Measurements from ENCODE around the gene KLHL12.
"Not testable (repeated sequence)": the region's sequence is repeated elsewhere in the genome, so short reads cannot be mapped to it uniquely, and the experiment has no call there.

Gene KLHL12

GRCh38 chr1:202957733-202958543, 30.9 kb upstream of the KLHL12 start, which contains the start of gene ADIPOR1:
ADIPOR1 (minus strand) TSS chr1:202958312; CDS start chr1:202951070, 7,242 bp downstream.
- H3K9me3 Mint-ChIP-seq (ENCODE audit: low read depth) = no peaks in the 10 kb centered on the region
- H3K27ac Mint-ChIP-seq = peak within 1 kb of the TSS; percentile 90
- peaks cover 2% of the 10 kb centered on the region for H3K36me3 Mint-ChIP-seq
- peaks cover 43% of the 10 kb centered on the region for H3K4me1 Mint-ChIP-seq (ENCODE audit: low read depth)
- H3K27me3 Mint-ChIP-seq = no peaks in the 10 kb centered on the region
- peak within 1 kb of the TSS; percentile 96 for H3K4me3 Mint-ChIP-seq

GRCh38 chr1:202956969-202957368, 29.9 kb upstream of the KLHL12 start:
- Mint-ChIP-seq H3K4me3 (peak overlapping the region; percentile 91), H3K4me1 (ENCODE audit: low read depth) (peaks cover 50% of the 10 kb centered on the region), H3K9me3 (ENCODE audit: low read depth) (no peaks in the 10 kb centered on the region), H3K27me3 (no peaks in the 10 kb centered on the region), H3K36me3 (peaks cover 2% of the 10 kb centered on the region), H3K27ac (peak overlapping the region; percentile 81)

GRCh38 chr1:202954057-202954745, 27.2 kb upstream of the KLHL12 start:
- peak overlapping the region; percentile 3 for H3K4me3 Mint-ChIP-seq
- no peak overlapping the region for H3K27ac Mint-ChIP-seq
- peaks cover 59% of the 10 kb centered on the region for H3K4me1 Mint-ChIP-seq (ENCODE audit: low read depth)
- H3K27me3 Mint-ChIP-seq = no peaks in the 10 kb centered on the region
- H3K9me3 Mint-ChIP-seq (ENCODE audit: low read depth) = no peaks in the 10 kb centered on the region
- H3K36me3 Mint-ChIP-seq = no peaks in the 10 kb centered on the region

GRCh38 chr1:202953392-202953791, 26.4 kb upstream of the KLHL12 start:
- Mint-ChIP-seq H3K27me3 (no peaks in the 10 kb centered on the region), H3K4me3 (no peak overlapping the region), H3K27ac (no peak overlapping the region), H3K9me3 (ENCODE audit: low read depth) (no peaks in the 10 kb centered on the region), H3K4me1 (ENCODE audit: low read depth) (peaks cover 52% of the 10 kb centered on the region), H3K36me3 (no peaks in the 10 kb centered on the region)

GRCh38 chr1:202952818-202953217, 25.8 kb upstream of the KLHL12 start:
- Mint-ChIP-seq H3K27ac (peak overlapping the region; percentile 58), H3K4me3 (peak overlapping the region; percentile 14), H3K4me1 (ENCODE audit: low read depth) (peaks cover 51% of the 10 kb centered on the region), H3K9me3 (ENCODE audit: low read depth) (no peaks in the 10 kb centered on the region), H3K27me3 (no peaks in the 10 kb centered on the region), H3K36me3 (no peaks in the 10 kb centered on the region)

GRCh38 chr1:202952099-202952498, 25.1 kb upstream of the KLHL12 start:
- H3K36me3 Mint-ChIP-seq = no peaks in the 10 kb centered on the region
- no peaks in the 10 kb centered on the region for H3K9me3 Mint-ChIP-seq (ENCODE audit: low read depth)
- H3K4me3 Mint-ChIP-seq = no peak overlapping the region
- H3K27me3 Mint-ChIP-seq = no peaks in the 10 kb centered on the region
- peaks cover 47% of the 10 kb centered on the region for H3K4me1 Mint-ChIP-seq (ENCODE audit: low read depth)
- H3K27ac Mint-ChIP-seq = no peak overlapping the region

- peak overlapping the region; percentile 16 for H3K27ac Mint-ChIP-seq
These were observed 24.4 kb upstream of the KLHL12 start for GRCh38 chr1:202951437-202951836.

GRCh38 chr1:202945483-202945882, 18.4 kb upstream of the KLHL12 start:
- peaks cover 5% of the 10 kb centered on the region for H3K36me3 Mint-ChIP-seq
- no peak overlapping the region for H3K27ac Mint-ChIP-seq
- H3K4me1 Mint-ChIP-seq (ENCODE audit: low read depth) = no peaks in the 10 kb centered on the region
- no peak overlapping the region for H3K4me3 Mint-ChIP-seq
- no peaks in the 10 kb centered on the region for H3K27me3 Mint-ChIP-seq
- no peaks in the 10 kb centered on the region for H3K9me3 Mint-ChIP-seq (ENCODE audit: low read depth)

More at GRCh38 chr1:202951437-202951836, 24.4 kb upstream of the KLHL12 start:
- Mint-ChIP-seq H3K4me1 (ENCODE audit: low read depth) (peaks cover 40% of the 10 kb centered on the region), H3K9me3 (ENCODE audit: low read depth) (no peaks in the 10 kb centered on the region), H3K36me3 (peaks cover under 1% of the 10 kb centered on the region), H3K4me3 (no peak overlapping the region), H3K27me3 (no peaks in the 10 kb centered on the region)

- Mint-ChIP-seq H3K36me3 (peaks cover 5% of the 10 kb centered on the region), H3K4me3 (no peak overlapping the region), H3K27ac (no peak overlapping the region), H3K9me3 (ENCODE audit: low read depth) (no peaks in the 10 kb centered on the region), H3K4me1 (ENCODE audit: low read depth) (no peaks in the 10 kb centered on the region), H3K27me3 (no peaks in the 10 kb centered on the region)
These were observed 17.4 kb upstream of the KLHL12 start for GRCh38 chr1:202944438-202944921.

- Mint-ChIP-seq H3K36me3 (peaks cover 5% of the 10 kb centered on the region), H3K27ac (no peak overlapping the region), H3K4me1 (ENCODE audit: low read depth) (no peaks in the 10 kb centered on the region), H3K9me3 (ENCODE audit: low read depth) (no peaks in the 10 kb centered on the region), H3K27me3 (no peaks in the 10 kb centered on the region), H3K4me3 (no peak overlapping the region)
These were observed 15.4 kb upstream of the KLHL12 start for GRCh38 chr1:202942426-202942825.

GRCh38 chr1:202941372-202941771, 14.3 kb upstream of the KLHL12 start:
- H3K4me3 Mint-ChIP-seq = no peak overlapping the region
- peaks cover 4% of the 10 kb centered on the region for H3K36me3 Mint-ChIP-seq
- no peaks in the 10 kb centered on the region for H3K27me3 Mint-ChIP-seq
- no peak overlapping the region for H3K27ac Mint-ChIP-seq
- H3K4me1 Mint-ChIP-seq (ENCODE audit: low read depth) = no peaks in the 10 kb centered on the region
- no peaks in the 10 kb centered on the region for H3K9me3 Mint-ChIP-seq (ENCODE audit: low read depth)

GRCh38 chr1:202940561-202940960, 13.5 kb upstream of the KLHL12 start:
- Mint-ChIP-seq H3K4me1 (ENCODE audit: low read depth) (no peaks in the 10 kb centered on the region), H3K27ac (no peak overlapping the region), H3K27me3 (no peaks in the 10 kb centered on the region), H3K9me3 (ENCODE audit: low read depth) (no peaks in the 10 kb centered on the region), H3K36me3 (peaks cover 2% of the 10 kb centered on the region), H3K4me3 (no peak overlapping the region)

- Mint-ChIP-seq H3K9me3 (ENCODE audit: low read depth) (no peaks in the 10 kb centered on the region), H3K36me3 (peaks cover 2% of the 10 kb centered on the region), H3K4me1 (ENCODE audit: low read depth) (peaks cover 5% of the 10 kb centered on the region)
These were observed 11.4 kb upstream of the KLHL12 start for GRCh38 chr1:202938287-202938925.

GRCh38 chr1:202936409-202936808, 9.4 kb upstream of the KLHL12 start:
- H3K27me3 Mint-ChIP-seq; H3K27ac Mint-ChIP-seq; H3K4me3 Mint-ChIP-seq; H3K9me3 Mint-ChIP-seq (ENCODE audit: low read depth); H3K4me1 Mint-ChIP-seq (ENCODE audit: low read depth); H3K36me3 Mint-ChIP-seq: not testable (repeated sequence)

More at GRCh38 chr1:202938287-202938925, 11.4 kb upstream of the KLHL12 start:
- Mint-ChIP-seq H3K4me3 (no peak overlapping the region), H3K27me3 (peaks cover 1% of the 10 kb centered on the region), H3K27ac (no peak overlapping the region)

GRCh38 chr1:202935844-202936243, 8.8 kb upstream of the KLHL12 start:
- no peak overlapping the region for H3K27ac Mint-ChIP-seq
- peaks cover 6% of the 10 kb centered on the region for H3K4me1 Mint-ChIP-seq (ENCODE audit: low read depth)
- peaks cover 8% of the 10 kb centered on the region for H3K27me3 Mint-ChIP-seq
- no peaks in the 10 kb centered on the region for H3K9me3 Mint-ChIP-seq (ENCODE audit: low read depth)
- H3K36me3 Mint-ChIP-seq = peaks cover 2% of the 10 kb centered on the region
- H3K4me3 Mint-ChIP-seq = no peak overlapping the region
